ENCODE results near the gene POLR1G. TPM values are rescaled to one million over a fixed set of nuclear protein-coding genes. Genes with fewer than 3 reads are reported as not detected.

The POLR1G gene
- total and polyA plus RNA-seq, 9 of the 15 experiments (the other 6 are each of a cell fraction or from before 2014, with no cell fraction given) = 3.0 to 50.1 (median 27.4) TPM

GRCh38 chr19:45370410-45371204 lies 35.8 kb upstream of the POLR1G start, which contains the start of gene ERCC2 (continued):
- TF ChIP-seq HMG20A (CRISPR knock-in tag; conservative IDR thresholded peaks at IDR 0.05) (no peak), FOXK2 (conservative IDR thresholded peaks at IDR 0.05 in 1 of 2, IDR thresholded peaks at IDR 0.05 in 1 of 2; ENCODE audit: low read depth in 2 of 2) (peak; percentile 98 to 99), CBFA2T3 (IDR thresholded peaks at IDR 0.05) (0 out of 2 replicates have a peak, but pooled peaks have one; percentile 18), CAMTA2 (CRISPR knock-in tag; conservative IDR thresholded peaks at IDR 0.05) (no peak), GTF2B (IDR thresholded peaks at IDR 0.05; ENCODE audit: extremely low read depth, insufficient read length) (no peak), ZNF124 (CRISPR knock-in tag; IDR thresholded peaks at IDR 0.05) (no peak), ZNF740 (CRISPR knock-in tag; IDR thresholded peaks at IDR 0.05) (no peak), ZNF740 (tag; IDR thresholded peaks at IDR 0.05) (no peak), MAX (CRISPR knock-in tag; IDR thresholded peaks at IDR 0.05) (no peak), EZH2 (IDR thresholded peaks at IDR 0.05; ENCODE audit: borderline replicate concordance, low read depth, low read length) (no peak)
- TF ChIP-seq, protein P1, sequence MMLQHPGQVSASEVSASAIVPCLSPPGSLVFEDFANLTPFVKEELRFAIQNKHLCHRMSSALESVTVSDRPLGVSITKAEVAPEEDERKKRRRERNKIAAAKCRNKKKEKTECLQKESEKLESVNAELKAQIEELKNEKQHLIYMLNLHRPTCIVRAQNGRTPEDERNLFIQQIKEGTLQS (IDR thresholded peaks at IDR 0.05) = no peak
- TF ChIP-seq, protein P1 (CRISPR knock-in tag; conservative IDR thresholded peaks at IDR 0.05) = no peak
- TF ChIP-seq, protein P2, sequence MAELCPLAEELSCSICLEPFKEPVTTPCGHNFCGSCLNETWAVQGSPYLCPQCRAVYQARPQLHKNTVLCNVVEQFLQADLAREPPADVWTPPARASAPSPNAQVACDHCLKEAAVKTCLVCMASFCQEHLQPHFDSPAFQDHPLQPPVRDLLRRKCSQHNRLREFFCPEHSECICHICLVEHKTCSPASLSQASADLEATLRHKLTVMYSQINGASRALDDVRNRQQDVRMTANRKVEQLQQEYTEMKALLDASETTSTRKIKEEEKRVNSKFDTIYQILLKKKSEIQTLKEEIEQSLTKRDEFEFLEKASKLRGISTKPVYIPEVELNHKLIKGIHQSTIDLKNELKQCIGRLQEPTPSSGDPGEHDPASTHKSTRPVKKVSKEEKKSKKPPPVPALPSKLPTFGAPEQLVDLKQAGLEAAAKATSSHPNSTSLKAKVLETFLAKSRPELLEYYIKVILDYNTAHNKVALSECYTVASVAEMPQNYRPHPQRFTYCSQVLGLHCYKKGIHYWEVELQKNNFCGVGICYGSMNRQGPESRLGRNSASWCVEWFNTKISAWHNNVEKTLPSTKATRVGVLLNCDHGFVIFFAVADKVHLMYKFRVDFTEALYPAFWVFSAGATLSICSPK (IDR thresholded peaks at IDR 0.05; ENCODE audit: borderline replicate concordance) = peak; percentile 66; the same call in 1 of the 2 replicates

Data from K562 (cell line).